Parathyroid adenoma (tissue), 2 donors: ENCODE measurements around the gene SAPCD1.

ENCODE experiments used
- H2AFZ ChIP-seq: fragments of 300-600 bp; sonication (generic); one replicate; pipeline ENCODE4 v1.7.0; 2017; ENCODE audit warnings: antibody characterized with exemption, mild to moderate bottlenecking
- H3K27ac ChIP-seq: fragments of 300-600 bp; sonication (generic); one replicate; pipeline ENCODE4 v1.7.0; 2017
- H3K27me3 ChIP-seq: fragments of 300-600 bp; sonication (generic); one replicate; pipeline ENCODE4 v1.7.0; 2017; ENCODE audit warnings: low read length; ENCODE audit not compliant: control insufficient read depth, insufficient read depth
- H3K36me3 ChIP-seq: fragments of 300-600 bp; sonication (generic); one replicate; pipeline ENCODE4 v1.7.0; 2017; ENCODE audit warnings: low read length; ENCODE audit not compliant: control insufficient read depth, insufficient read depth
- H3K4me1 ChIP-seq: fragments of 300-600 bp; sonication (generic); one replicate; pipeline ENCODE4 v1.7.0; 2017; ENCODE audit warnings: control low read depth
- H3K4me2 ChIP-seq: fragments of 300-600 bp; sonication (generic); one replicate; pipeline ENCODE4 v1.7.0; 2017; ENCODE audit warnings: low read length
- H3K4me3 ChIP-seq: fragments of 300-600 bp; sonication (generic); one replicate; pipeline ENCODE4 v1.7.0; 2017; ENCODE audit warnings: low read depth, low read length
- H3K79me2 ChIP-seq: fragments of 300-600 bp; sonication (generic); one replicate; pipeline ENCODE4 v1.7.0; 2017; ENCODE audit warnings: control low read depth
- H3K9ac ChIP-seq: fragments of 300-600 bp; sonication (generic); one replicate; pipeline ENCODE4 v1.7.0; 2017; ENCODE audit warnings: mild to moderate bottlenecking
- H3K9me3 ChIP-seq: fragments of 300-600 bp; sonication (generic); one replicate; pipeline ENCODE4 v1.7.0; 2017; ENCODE audit warnings: low read length; ENCODE audit not compliant: control insufficient read depth
- CTCF ChIP-seq: fragments of 300-600 bp; sonication (generic); IDR thresholded peaks from one replicate; pipeline ENCODE4 v1.7.0; 2017; ENCODE audit warnings: antibody characterized with exemption, mild to moderate bottlenecking
- donor health status: primary hyperparathyroidism.

Gene SAPCD1

DNA sequence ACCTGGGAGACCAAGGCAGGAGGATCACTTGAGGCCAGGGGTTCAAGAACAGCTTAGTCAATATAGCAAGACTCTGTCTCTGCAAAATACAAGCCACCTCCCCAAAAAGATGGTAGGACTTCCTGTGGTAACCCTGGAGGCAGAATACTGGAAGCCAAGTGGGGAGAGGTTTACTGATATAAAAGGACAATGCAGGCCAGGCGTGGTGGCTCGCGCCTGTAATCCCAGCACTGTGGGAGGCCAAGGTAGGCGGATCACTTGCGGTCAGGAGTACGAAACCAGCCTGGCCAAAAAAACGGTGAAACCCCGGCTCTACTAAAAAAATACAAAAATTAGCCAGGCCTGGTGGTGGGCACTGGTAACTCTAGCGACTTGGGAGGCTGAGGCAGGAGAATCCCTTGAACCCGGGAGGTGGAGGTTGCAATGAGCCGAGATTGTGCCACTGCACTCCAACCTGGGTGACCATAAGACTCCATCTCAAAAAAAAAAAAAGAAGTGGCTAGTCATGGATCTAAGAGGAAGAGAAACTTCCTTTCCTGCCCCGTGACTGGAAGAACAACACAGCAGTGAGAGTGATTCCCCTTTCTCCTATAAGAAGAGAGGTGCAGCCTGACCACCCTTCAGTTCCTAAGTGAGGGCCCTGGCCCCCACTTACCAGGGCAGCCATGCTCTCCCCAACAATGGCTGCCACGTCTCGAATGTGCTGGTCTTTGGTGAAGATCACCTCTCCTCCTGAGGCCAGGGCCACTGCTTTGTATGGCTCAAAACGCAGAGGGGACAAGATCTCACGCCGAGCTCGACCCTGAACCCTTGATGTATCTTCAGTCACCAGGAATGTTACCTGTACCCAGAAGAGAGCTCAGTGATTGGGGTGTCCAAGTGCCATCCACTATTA lies 6.2 kb downstream of the SAPCD1 start:
- no peak for TF ChIP-seq CTCF
- H3K9me3 ChIP-seq, result no peaks in the 10 kb centered on the region
- no peak overlapping the region for H3K27ac ChIP-seq
- H3K79me2 ChIP-seq, result peaks cover 2% of the 10 kb centered on the region
- H3K4me2 ChIP-seq, result no peak overlapping the region
- no peak overlapping the region for H3K4me3 ChIP-seq
- H3K36me3 ChIP-seq, result no peaks in the 10 kb centered on the region
- H2AFZ ChIP-seq, result no peak overlapping the region
- no peaks in the 10 kb centered on the region for H3K27me3 ChIP-seq
- no peaks in the 10 kb centered on the region for H3K4me1 ChIP-seq
- no peak overlapping the region for H3K9ac ChIP-seq

DNA sequence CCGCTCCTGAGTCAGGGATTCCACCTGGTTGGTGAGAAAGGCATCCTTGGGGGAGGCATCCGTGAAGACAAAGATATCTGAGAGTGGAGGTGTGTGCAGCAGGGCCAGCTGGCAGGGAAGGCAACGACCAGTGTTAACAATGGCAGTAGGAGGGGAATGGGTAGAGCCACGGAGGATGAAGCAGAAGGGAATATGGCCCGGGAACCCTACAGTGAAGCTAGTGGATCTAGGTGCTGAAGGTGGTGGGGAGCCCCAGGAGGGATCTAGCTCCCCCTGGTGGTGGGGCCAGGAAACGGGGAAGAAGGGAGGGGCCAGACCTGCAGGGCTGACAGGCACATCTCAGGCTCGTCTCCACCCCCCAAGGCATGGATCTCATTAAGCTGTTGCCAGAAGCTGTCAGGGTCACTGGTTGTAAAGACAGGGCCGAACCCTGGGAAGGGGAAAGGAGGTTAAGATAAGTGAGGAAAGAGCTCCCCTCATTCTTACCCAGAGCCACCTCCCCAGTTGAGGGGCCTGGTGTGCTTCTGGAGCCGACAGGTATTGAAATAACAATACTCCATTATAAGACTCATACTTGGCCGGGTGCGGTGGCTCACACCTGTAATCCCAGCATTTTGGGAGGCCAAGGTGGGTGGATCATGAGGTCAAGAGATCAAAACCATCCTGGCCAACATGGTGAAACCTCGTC lies 7.4 kb downstream of the SAPCD1 start:
- H3K4me1 ChIP-seq, result no peaks in the 10 kb centered on the region

GRCh38 chr6:31770860-31771259 lies 8.4 kb downstream of the SAPCD1 start:
- no peak for TF ChIP-seq CTCF
- Histone ChIP-seq H3K4me2 (no peak overlapping the region), H3K27ac (no peak overlapping the region), H3K4me3 (no peak overlapping the region), H3K79me2 (peaks cover 2% of the 10 kb centered on the region), H3K27me3 (no peaks in the 10 kb centered on the region), H3K4me1 (no peaks in the 10 kb centered on the region), H3K9ac (no peak overlapping the region), H3K36me3 (no peaks in the 10 kb centered on the region), H3K9me3 (no peaks in the 10 kb centered on the region), H2AFZ (no peak overlapping the region)

More for the DNA sequence above, 7.4 kb downstream of the SAPCD1 start:
- Histone ChIP-seq H2AFZ (no peak overlapping the region), H3K36me3 (no peaks in the 10 kb centered on the region), H3K27me3 (no peaks in the 10 kb centered on the region), H3K9me3 (no peaks in the 10 kb centered on the region), H3K9ac (no peak overlapping the region), H3K79me2 (peaks cover 2% of the 10 kb centered on the region), H3K4me3 (no peak overlapping the region), H3K4me2 (no peak overlapping the region), H3K27ac (no peak overlapping the region)
- peak; percentile 92 for TF ChIP-seq CTCF

- no peak for TF ChIP-seq CTCF
These were observed 9.5 kb downstream of the SAPCD1 start for GRCh38 chr6:31771992-31772358.

More at GRCh38 chr6:31771992-31772358, 9.5 kb downstream of the SAPCD1 start:
- Histone ChIP-seq H3K4me2 (no peak overlapping the region), H3K79me2 (peaks cover 2% of the 10 kb centered on the region), H3K4me1 (peaks cover 8% of the 10 kb centered on the region), H3K4me3 (no peak overlapping the region), H3K27me3 (no peaks in the 10 kb centered on the region), H3K36me3 (no peaks in the 10 kb centered on the region), H2AFZ (no peak overlapping the region), H3K27ac (no peak overlapping the region), H3K9ac (no peak overlapping the region), H3K9me3 (no peaks in the 10 kb centered on the region)
